ENCODE results near the gene SH3RF3. TPM values are rescaled to one million over a fixed set of nuclear protein-coding genes. Genes with fewer than 3 reads are reported as not detected.
A peak's percentile ranks its signal among the peaks of the same experiment; 100 is the strongest.

Gene SH3RF3
- total RNA-seq, 1 experiment from 2014 or later, result 21.7 TPM

DNA sequence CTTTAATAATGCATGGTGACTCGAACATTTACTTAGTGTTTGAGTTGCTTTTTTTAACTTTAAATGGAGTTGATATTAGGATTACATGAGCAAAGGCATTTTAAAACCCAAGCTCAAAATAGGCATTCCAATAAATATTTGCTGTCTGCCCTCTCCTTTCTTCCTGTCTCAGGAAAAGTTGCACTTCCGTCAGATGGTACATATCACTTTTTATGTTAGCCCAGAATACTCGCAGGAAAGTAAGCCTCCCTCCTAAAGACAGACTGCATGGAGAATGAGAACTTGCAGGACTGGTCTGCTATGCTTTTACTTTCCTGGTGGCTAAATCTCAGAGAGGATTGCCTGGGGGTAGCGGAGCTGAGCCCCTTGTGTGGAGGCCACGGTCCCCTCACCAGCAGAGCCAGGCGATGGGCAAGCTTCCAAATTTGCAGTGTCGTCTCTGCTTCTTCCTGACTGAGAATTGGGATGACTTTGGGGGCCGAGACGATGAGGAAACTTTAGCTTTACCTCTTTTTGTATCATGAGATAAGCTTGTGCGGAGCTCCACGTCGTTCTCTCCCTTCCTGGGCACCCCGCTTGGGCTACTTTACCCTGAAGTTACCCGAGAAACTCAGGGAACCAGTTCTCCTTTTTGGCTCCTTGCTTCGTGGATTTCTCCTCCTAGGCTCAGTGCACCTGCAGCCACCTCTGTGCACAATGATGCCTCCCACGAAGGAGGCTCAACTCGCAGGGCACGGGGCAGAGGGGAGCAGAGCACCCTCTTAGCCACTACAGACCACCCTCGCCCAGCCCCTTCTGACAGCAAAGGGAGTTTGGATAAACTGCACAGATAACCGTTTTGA is 223.3 kb downstream of the SH3RF3 start:
- TF ChIP-seq CTCF (IDR thresholded peaks at IDR 0.05; ENCODE audit: unreplicated experiment), result no peak
- H3K27ac Mint-ChIP-seq (ENCODE audit: low read depth, unreplicated experiment), result peak overlapping the region; percentile 24
- DNase-seq (ENCODE audit: unreplicated experiment), result no peak
- H3K4me3 Mint-ChIP-seq (ENCODE audit: unreplicated experiment), result no peak overlapping the region
- no peaks in the 10 kb centered on the region for H3K9me3 Mint-ChIP-seq (ENCODE audit: unreplicated experiment)
- intact Hi-C loops (cut with micrococcal nuclease), result no loop called here
- H3K36me3 Mint-ChIP-seq (ENCODE audit: insufficient read depth, unreplicated experiment), result peaks cover 28% of the 10 kb centered on the region
- ChIA-PET CTCF (no interaction called here), POLR2A (interaction anchor here (0.8 to 2.7 kb wide), 4 partner anchors 11 to 377 kb away, joined by 3 to 12 read pairs (median 6); no protein-coding TSS in a partner anchor)
- H3K4me1 Mint-ChIP-seq (ENCODE audit: insufficient read depth, unreplicated experiment), result peaks cover 24% of the 10 kb centered on the region
- no peaks in the 10 kb centered on the region for H3K27me3 Mint-ChIP-seq (ENCODE audit: insufficient read depth, unreplicated experiment)
- no TSS peak for BruUV-seq (replicated peaks)

DNA sequence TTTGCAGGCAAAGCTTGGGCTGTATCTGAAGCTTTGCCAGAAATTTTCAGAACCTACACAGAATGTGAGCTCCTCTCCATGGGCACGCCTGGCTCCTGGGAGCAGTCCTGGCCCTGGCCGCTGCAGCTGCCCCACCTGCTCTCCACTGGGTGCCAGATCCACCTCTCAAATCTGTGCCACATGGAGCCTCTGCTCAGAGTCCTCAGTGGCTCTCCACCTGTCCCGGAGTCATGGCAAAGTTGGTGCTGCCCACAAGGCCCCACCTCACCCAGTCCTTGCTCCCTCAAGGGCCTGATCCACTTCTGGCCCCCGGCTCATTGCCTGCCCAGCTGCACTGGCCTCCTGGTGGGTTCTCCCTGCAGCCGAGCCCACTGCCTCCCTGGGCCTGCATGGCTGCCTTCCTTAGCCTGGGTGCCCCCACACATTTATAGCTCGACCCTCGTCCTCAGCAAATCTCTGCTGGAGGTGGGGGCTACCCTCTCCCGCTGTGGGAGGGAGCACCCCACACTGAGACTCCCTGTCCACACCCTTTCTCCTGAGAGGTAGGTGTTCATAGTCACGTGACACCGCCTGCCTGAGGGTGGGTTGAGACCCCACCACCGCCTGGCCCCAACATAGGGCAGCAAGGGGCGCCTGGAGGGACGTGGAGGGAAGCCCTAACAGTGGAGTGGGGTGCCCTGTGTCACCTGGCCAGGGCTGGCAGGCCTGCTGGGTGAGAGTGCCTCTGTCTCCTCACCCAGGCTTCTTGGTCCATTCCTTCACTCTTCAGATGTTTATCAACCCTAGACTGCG is 224.1 kb downstream of the SH3RF3 start:
- BruUV-seq (replicated peaks), result no TSS peak
- Mint-ChIP-seq H3K27me3 (ENCODE audit: insufficient read depth, unreplicated experiment) (no peaks in the 10 kb centered on the region), H3K4me3 (ENCODE audit: unreplicated experiment) (no peak overlapping the region), H3K27ac (ENCODE audit: low read depth, unreplicated experiment) (no peak overlapping the region), H3K36me3 (ENCODE audit: insufficient read depth, unreplicated experiment) (peaks cover 25% of the 10 kb centered on the region), H3K9me3 (ENCODE audit: unreplicated experiment) (no peaks in the 10 kb centered on the region), H3K4me1 (ENCODE audit: insufficient read depth, unreplicated experiment) (peaks cover 24% of the 10 kb centered on the region)
- TF ChIP-seq CTCF (IDR thresholded peaks at IDR 0.05; ENCODE audit: unreplicated experiment), result no peak
- CTCF ChIA-PET, result no interaction called here
- no peak for DNase-seq (ENCODE audit: unreplicated experiment)
- intact Hi-C loops (cut with micrococcal nuclease), result no loop called here
- POLR2A ChIA-PET, result interaction anchor here (0.8 to 2.7 kb wide), 2 partner anchors 12 to 46 kb away, joined by 4 to 12 read pairs; no protein-coding TSS in a partner anchor

DNA sequence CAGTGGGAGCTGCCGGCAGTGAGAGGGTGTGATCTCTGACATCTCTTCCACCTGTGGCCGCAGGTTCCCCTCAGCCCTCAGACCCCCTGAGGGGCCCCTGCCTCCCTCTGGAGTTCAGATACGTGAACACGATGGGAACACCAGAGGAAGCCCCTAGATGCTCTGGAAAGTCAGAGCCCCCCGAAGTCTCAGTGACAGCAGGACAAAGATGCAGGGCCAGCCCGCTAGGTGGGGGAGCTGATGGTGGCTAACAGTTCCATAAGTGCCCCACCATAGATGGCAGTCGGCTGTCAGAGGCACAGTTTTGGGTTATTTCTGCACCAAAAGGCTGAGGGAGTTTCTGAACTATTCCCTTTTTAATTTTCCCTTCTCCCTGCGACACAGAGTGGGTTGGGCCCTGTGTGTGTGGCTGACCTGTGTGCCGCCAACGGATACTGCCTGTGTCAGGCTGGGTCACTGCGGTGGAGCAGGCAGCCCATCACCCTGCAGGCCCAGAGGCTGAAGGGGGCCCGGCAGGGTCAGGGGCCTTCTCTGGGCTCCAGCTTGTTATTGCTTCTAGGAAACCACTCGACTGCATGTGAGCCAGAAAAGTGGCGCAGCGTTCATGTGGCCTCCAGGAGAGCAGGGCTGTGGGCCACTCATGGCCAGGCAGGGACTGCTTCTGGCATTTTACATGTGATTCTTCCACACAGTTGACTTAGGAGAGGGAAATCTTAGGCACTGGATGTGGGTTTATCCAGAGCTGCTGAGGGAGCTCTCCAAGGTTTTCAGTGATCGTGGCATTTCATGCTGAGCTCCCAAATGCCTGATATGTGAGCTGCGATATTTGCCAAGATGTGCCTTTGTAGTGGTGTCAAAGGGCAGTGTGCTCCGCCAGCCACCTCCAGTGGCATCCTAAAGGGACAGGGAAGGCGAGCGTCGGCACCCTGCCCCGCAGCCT is 225.1 kb downstream of the SH3RF3 start:
- Mint-ChIP-seq H3K9me3 (ENCODE audit: unreplicated experiment) (peaks cover 5% of the 10 kb centered on the region), H3K27ac (ENCODE audit: low read depth, unreplicated experiment) (no peak overlapping the region), H3K27me3 (ENCODE audit: insufficient read depth, unreplicated experiment) (no peaks in the 10 kb centered on the region), H3K4me3 (ENCODE audit: unreplicated experiment) (no peak overlapping the region), H3K4me1 (ENCODE audit: insufficient read depth, unreplicated experiment) (peaks cover 17% of the 10 kb centered on the region), H3K36me3 (ENCODE audit: insufficient read depth, unreplicated experiment) (peaks cover 15% of the 10 kb centered on the region)
- no peak for TF ChIP-seq CTCF (IDR thresholded peaks at IDR 0.05; ENCODE audit: unreplicated experiment)
- no TSS peak for BruUV-seq (replicated peaks)
- POLR2A ChIA-PET, result no interaction called here
- DNase-seq (ENCODE audit: unreplicated experiment), result no peak
- CTCF ChIA-PET, result no interaction called here
- intact Hi-C loops (cut with micrococcal nuclease), result no loop called here
